Activated CD8-positive, alpha-beta T cell treated with anti-CD3 and anti-CD28 coated beads, Interleukin-2, amount 10 ng/mL, durations not matched to agents 7 days and 5 days (primary cell): ENCODE measurements around the gene DIS3L2. TPM values are rescaled to one million over a fixed set of nuclear protein-coding genes. Genes with fewer than 3 reads are reported as not detected.

Experiments used
- ATAC-seq: fragments of 150-1000 bp; cut with Tn5 transposase; one replicate; pipeline ENCODE4 v1.10.0; 2021; ENCODE audit warnings: moderate library complexity
- CTCF ChIA-PET: fragments of 350-600 bp; sonication (Branson Sonifier 250); formaldehyde crosslinking; loops from one replicate; lab custom pipeline; 2021; ENCODE audit warnings: antibody characterized with exemption; lab: Charles Lee
- POLR2A ChIA-PET: fragments of 350-600 bp; sonication (Branson Sonifier 250); formaldehyde crosslinking; loops from one replicate; lab custom pipeline; 2021; ENCODE audit warnings: antibody characterized with exemption; lab: Charles Lee
- DNase-seq: peaks from one replicate; pipeline ENCODE4 v3.0.0-alpha.2; 2020
- H3K27ac Mint-ChIP-seq: one replicate; pipeline ENCODE4 v1.8.0; 2021; ENCODE audit warnings: mild to moderate bottlenecking, mixed read lengths
- H3K27me3 Mint-ChIP-seq: one replicate; pipeline ENCODE4 v1.8.0; 2021; ENCODE audit warnings: low read depth, mixed read lengths
- H3K36me3 Mint-ChIP-seq: one replicate; pipeline ENCODE4 v1.8.0; 2021; ENCODE audit warnings: low read depth, mixed read lengths
- H3K4me1 Mint-ChIP-seq: one replicate; pipeline ENCODE4 v1.8.0; 2021; ENCODE audit warnings: low read depth, mixed read lengths
- H3K4me3 Mint-ChIP-seq: one replicate; pipeline ENCODE4 v1.8.0; 2021; ENCODE audit warnings: mild to moderate bottlenecking, mixed read lengths
- H3K9me3 Mint-ChIP-seq: one replicate; pipeline ENCODE4 v1.8.0; 2022; ENCODE audit warnings: mixed read lengths; ENCODE audit not compliant: insufficient read depth
- total RNA-seq, 2 experiments: library from RNA; stranded (reverse); gene quantifications; one replicate each; pipeline ENCODE4 v1.2.3, GENCODE V29; 2021

The DIS3L2 gene
- total RNA-seq, 2 experiments from 2014 or later, result 32.2 to 36.2 TPM

GRCh38 chr2:232282508-232283055, 321.1 kb downstream of the DIS3L2 start:
- POLR2A ChIA-PET, result no interaction called here
- no peak overlapping the region for H3K27ac Mint-ChIP-seq
- CTCF ChIA-PET, result interaction anchor here (0.8 to 6.2 kb wide), 5 partner anchors 10 to 382 kb away, joined by 3 to 35 read pairs (median 7); no protein-coding TSS in a partner anchor
- peaks cover 7% of the 10 kb centered on the region for H3K36me3 Mint-ChIP-seq
- no peak for ATAC-seq
- no peak for DNase-seq
- no peaks in the 10 kb centered on the region for H3K9me3 Mint-ChIP-seq
- no peak overlapping the region for H3K4me3 Mint-ChIP-seq
- H3K27me3 Mint-ChIP-seq, result no peaks in the 10 kb centered on the region
- peaks cover 30% of the 10 kb centered on the region for H3K4me1 Mint-ChIP-seq

GRCh38 chr2:232286001-232286868, 324.7 kb downstream of the DIS3L2 start:
- peak overlapping the region; percentile 32 for H3K27ac Mint-ChIP-seq
- no peak overlapping the region for H3K4me3 Mint-ChIP-seq
- CTCF ChIA-PET, result interaction anchor here (0.7 to 10.5 kb wide), 4 partner anchors 12 to 36 kb away, joined by 3 to 92 read pairs (median 5); no protein-coding TSS in a partner anchor
- no peaks in the 10 kb centered on the region for H3K36me3 Mint-ChIP-seq
- H3K27me3 Mint-ChIP-seq, result no peaks in the 10 kb centered on the region
- ATAC-seq, result peak; percentile 39
- no peak for DNase-seq
- no peaks in the 10 kb centered on the region for H3K9me3 Mint-ChIP-seq
- POLR2A ChIA-PET, result interaction anchor here (0.7 kb wide), 1 partner anchor 10 kb away, joined by 3 read pairs; no protein-coding TSS in a partner anchor
- peaks cover 30% of the 10 kb centered on the region for H3K4me1 Mint-ChIP-seq

- Mint-ChIP-seq H3K36me3 (no peaks in the 10 kb centered on the region), H3K4me3 (no peak overlapping the region), H3K9me3 (no peaks in the 10 kb centered on the region), H3K27ac (no peak overlapping the region), H3K4me1 (peaks cover 30% of the 10 kb centered on the region), H3K27me3 (no peaks in the 10 kb centered on the region)
- ATAC-seq (no peak), DNase-seq (no peak)
- ChIA-PET CTCF (interaction anchor here (0.9 to 10.5 kb wide), 4 partner anchors 11 to 28 kb away, joined by 3 to 92 read pairs (median 5); no protein-coding TSS in a partner anchor), POLR2A (interaction anchor here (0.7 kb wide), 1 partner anchor 11 kb away, joined by 3 read pairs; no protein-coding TSS in a partner anchor)
These were observed 325.8 kb downstream of the DIS3L2 start for GRCh38 chr2:232287316-232287715.

GRCh38 chr2:232288489-232289030, 327.0 kb downstream of the DIS3L2 start:
- CTCF ChIA-PET, result interaction anchor here (0.8 to 10.5 kb wide), 6 partner anchors 9 to 388 kb away, joined by 3 to 92 read pairs (median 4); no protein-coding TSS in a partner anchor
- H3K4me1 Mint-ChIP-seq, result peaks cover 38% of the 10 kb centered on the region

GRCh38 chr2:232290668-232291067, 329.2 kb downstream of the DIS3L2 start:
- no peaks in the 10 kb centered on the region for H3K27me3 Mint-ChIP-seq
- POLR2A ChIA-PET, result no interaction called here

More at GRCh38 chr2:232288489-232289030, 327.0 kb downstream of the DIS3L2 start:
- ATAC-seq (no peak), DNase-seq (no peak)
- POLR2A ChIA-PET, result interaction anchor here (0.6 kb wide), 1 partner anchor 61 kb away, joined by 3 read pairs; no protein-coding TSS in a partner anchor
- Mint-ChIP-seq H3K27ac (no peak overlapping the region), H3K36me3 (no peaks in the 10 kb centered on the region), H3K9me3 (no peaks in the 10 kb centered on the region), H3K4me3 (no peak overlapping the region), H3K27me3 (no peaks in the 10 kb centered on the region)

GRCh38 chr2:232291343-232291742, 329.8 kb downstream of the DIS3L2 start:
- H3K36me3 Mint-ChIP-seq, result no peaks in the 10 kb centered on the region
- CTCF ChIA-PET, result interaction anchor here (0.8 to 10.5 kb wide), 11 partner anchors 9 to 368 kb away, joined by 3 to 92 read pairs (median 11); no protein-coding TSS in a partner anchor
- no peak for ATAC-seq

More at GRCh38 chr2:232290668-232291067, 329.2 kb downstream of the DIS3L2 start:
- Mint-ChIP-seq H3K27ac (no peak overlapping the region), H3K4me3 (no peak overlapping the region), H3K36me3 (no peaks in the 10 kb centered on the region), H3K4me1 (peaks cover 23% of the 10 kb centered on the region), H3K9me3 (no peaks in the 10 kb centered on the region)
- CTCF ChIA-PET, result interaction anchor here (1.4 to 10.5 kb wide), 7 partner anchors 9 to 367 kb away, joined by 4 to 92 read pairs (median 35); no protein-coding TSS in a partner anchor
- DNase-seq (no peak), ATAC-seq (no peak)

GRCh38 chr2:232292395-232293154, 331.1 kb downstream of the DIS3L2 start:
- no peaks in the 10 kb centered on the region for H3K27me3 Mint-ChIP-seq
- H3K27ac Mint-ChIP-seq, result peak overlapping the region; percentile 69
- ChIA-PET POLR2A (interaction anchor here (1.5 kb wide), 1 partner anchor 17 kb away, joined by 3 read pairs; no protein-coding TSS in a partner anchor), CTCF (interaction anchor here (0.6 to 10.5 kb wide), 35 partner anchors 9 to 394 kb away, joined by 3 to 92 read pairs (median 4); partner anchors contain the start of gene NPPC)
- peak; percentile 77 for DNase-seq
- H3K4me1 Mint-ChIP-seq, result peaks cover 11% of the 10 kb centered on the region
- ATAC-seq, result peak; percentile 82
- H3K36me3 Mint-ChIP-seq, result no peaks in the 10 kb centered on the region
- no peak overlapping the region for H3K4me3 Mint-ChIP-seq
- no peaks in the 10 kb centered on the region for H3K9me3 Mint-ChIP-seq

More at GRCh38 chr2:232291343-232291742, 329.8 kb downstream of the DIS3L2 start:
- no peak overlapping the region for H3K4me3 Mint-ChIP-seq
- POLR2A ChIA-PET, result no interaction called here
- H3K4me1 Mint-ChIP-seq, result peaks cover 16% of the 10 kb centered on the region
- H3K9me3 Mint-ChIP-seq, result no peaks in the 10 kb centered on the region
- no peak overlapping the region for H3K27ac Mint-ChIP-seq
- no peaks in the 10 kb centered on the region for H3K27me3 Mint-ChIP-seq
- no peak for DNase-seq

- ChIA-PET POLR2A (interaction anchor here (1.5 kb wide), 1 partner anchor 16 kb away, joined by 3 read pairs; no protein-coding TSS in a partner anchor), CTCF (interaction anchor here (0.6 to 10.5 kb wide), 30 partner anchors 8 to 386 kb away, joined by 3 to 92 read pairs (median 4); partner anchors contain the start of gene NPPC)
- ATAC-seq (no peak), DNase-seq (no peak)
- no peaks in the 10 kb centered on the region for H3K9me3 Mint-ChIP-seq
- H3K4me1 Mint-ChIP-seq, result peaks cover 14% of the 10 kb centered on the region
- no peaks in the 10 kb centered on the region for H3K27me3 Mint-ChIP-seq
- no peaks in the 10 kb centered on the region for H3K36me3 Mint-ChIP-seq
- H3K27ac Mint-ChIP-seq, result peak overlapping the region; percentile 69
- H3K4me3 Mint-ChIP-seq, result no peak overlapping the region
These were observed 331.7 kb downstream of the DIS3L2 start for GRCh38 chr2:232293191-232293590.

- Mint-ChIP-seq H3K27ac (no peak overlapping the region), H3K4me3 (no peak overlapping the region), H3K36me3 (peaks cover 5% of the 10 kb centered on the region), H3K27me3 (no peaks in the 10 kb centered on the region), H3K4me1 (peaks cover 41% of the 10 kb centered on the region), H3K9me3 (no peaks in the 10 kb centered on the region)
- DNase-seq (no peak), ATAC-seq (no peak)
- POLR2A ChIA-PET, result no interaction called here
- CTCF ChIA-PET, result no interaction called here
These were observed 334.5 kb downstream of the DIS3L2 start for GRCh38 chr2:232295971-232296370.

- no peak overlapping the region for H3K27ac Mint-ChIP-seq
- ATAC-seq (no peak), DNase-seq (no peak)
- CTCF ChIA-PET, result interaction anchor here (0.9 to 2.0 kb wide), 2 partner anchors 9 to 14 kb away, joined by 4 to 18 read pairs; no protein-coding TSS in a partner anchor
- H3K27me3 Mint-ChIP-seq, result no peaks in the 10 kb centered on the region
- POLR2A ChIA-PET, result no interaction called here
- no peak overlapping the region for H3K4me3 Mint-ChIP-seq
- no peaks in the 10 kb centered on the region for H3K9me3 Mint-ChIP-seq
- peaks cover 10% of the 10 kb centered on the region for H3K36me3 Mint-ChIP-seq
- peaks cover 47% of the 10 kb centered on the region for H3K4me1 Mint-ChIP-seq
These were observed 335.4 kb downstream of the DIS3L2 start for GRCh38 chr2:232296776-232297525.
